T-cell (primary cell): ENCODE data around the gene FAH. TPM values are rescaled to one million over a fixed set of nuclear protein-coding genes. Genes with fewer than 3 reads are reported as not detected.

Experiments used
- ATAC-seq, 4 experiments: fragments of 200-7000 bp in 3 of 4; fragments of 150-1000 bp in 1 of 4; cut with Tn5 transposase; replicated peaks in 1 of 4; 1 replicate in 3 of 4; 2 replicates in 1 of 4; pipeline ENCODE4 v1.10.0; 2021; ENCODE audit warnings: moderate library complexity in 3 of 4, mild to moderate bottlenecking in 2 of 4, moderate number of reproducible peaks in 1 of 4
- CTCF ChIA-PET, 2 donors: fragments of 300-600 bp; sonication (Branson Sonifier 250); formaldehyde crosslinking; loops; one replicate each; lab custom pipeline; 2022; ENCODE audit warnings: antibody characterized with exemption in 2 of 2; lab: Charles Lee
- POLR2A ChIA-PET, 2 donors: fragments of 300-600 bp; sonication (Branson Sonifier 250); formaldehyde crosslinking; loops; one replicate each; lab custom pipeline; 2022; ENCODE audit warnings: antibody characterized with exemption in 2 of 2; lab: Charles Lee
- DNase-seq, 35 experiments: peaks; one replicate each; pipeline versions ENCODE4 v3.0.0 to v3.0.0-alpha.2; 2013 to 2023
- H3K27ac ChIP-seq: one replicate; pipeline ENCODE4 v1.5.1; 2013; ENCODE audit warnings: low read length
- H3K27me3 ChIP-seq, 2 experiments: replicated peaks in 1 of 2; 1 replicate in 1 of 2; 2 replicates in 1 of 2; pipeline versions ENCODE4 v1.6.1 to v1.7.0; 2013; ENCODE audit warnings: low read length in 1 of 2, mixed read lengths in 1 of 2; ENCODE audit not compliant: control insufficient read depth in 2 of 2, insufficient read depth in 2 of 2; ENCODE audit errors: extremely low read depth in 1 of 2
- H3K36me3 ChIP-seq, 2 donors: 1 replicate in 1 of 2; 2 replicates in 1 of 2; pipeline versions ENCODE4 v1.6.1 to v1.7.0; 2013; ENCODE audit warnings: low read length in 1 of 2; ENCODE audit not compliant: control insufficient read depth in 2 of 2, insufficient read depth in 1 of 2; ENCODE audit errors: extremely low read depth in 1 of 2
- H3K4me1 ChIP-seq, 2 experiments: 1 replicate in 1 of 2; 2 replicates in 1 of 2; pipeline versions ENCODE4 v1.6.1 to v1.7.0; 2013; ENCODE audit warnings: low read length in 2 of 2, mixed read lengths in 1 of 2; ENCODE audit not compliant: insufficient read depth in 2 of 2, control insufficient read depth in 1 of 2; ENCODE audit errors: extremely low read depth in 1 of 2
- H3K4me3 ChIP-seq, 2 donors: 1 replicate in 1 of 2; 2 replicates in 1 of 2; pipeline versions ENCODE4 v1.5.1 to v1.7.0; 2013; ENCODE audit warnings: mild to moderate bottlenecking in 2 of 2, low read length in 1 of 2, moderate library complexity in 1 of 2; ENCODE audit not compliant: control insufficient read depth in 1 of 2; ENCODE audit errors: extremely low read depth in 1 of 2
- H3K9me3 ChIP-seq: 2 replicates; pipeline ENCODE4 v1.7.0; 2013
- H3K27ac Mint-ChIP-seq, 2 donors: one replicate each; pipeline ENCODE4 v1.8.0; 2020 to 2021; ENCODE audit warnings: mild to moderate bottlenecking in 2 of 2, mixed read lengths in 2 of 2
- H3K27me3 Mint-ChIP-seq, 2 donors: one replicate each; pipeline ENCODE4 v1.8.0; 2021 to 2022; ENCODE audit warnings: mixed read lengths in 2 of 2
- H3K36me3 Mint-ChIP-seq: one replicate; pipeline ENCODE4 v1.8.0; 2021; ENCODE audit warnings: mixed read lengths
- H3K4me1 Mint-ChIP-seq, 3 donors: one replicate each; pipeline ENCODE4 v1.8.0; 2020 to 2022; ENCODE audit warnings: mixed read lengths in 3 of 3, mild to moderate bottlenecking in 1 of 3
- H3K4me3 Mint-ChIP-seq, 3 donors: one replicate each; pipeline ENCODE4 v1.8.0; 2020 to 2022; ENCODE audit warnings: mild to moderate bottlenecking in 3 of 3, mixed read lengths in 3 of 3, moderate library complexity in 3 of 3
- H3K9me3 Mint-ChIP-seq, 3 donors: one replicate each; pipeline ENCODE4 v1.8.0; 2020 to 2022; ENCODE audit warnings: mixed read lengths in 3 of 3
- WGBS: methylation state at CpG from one replicate; pipeline ENCODE4 v1.1.5; 2013; ENCODE audit warnings: missing lambda C conversion rate; ENCODE audit not compliant: insufficient coverage; 5-methylcytosine and 5-hydroxymethylcytosine counted together
- total RNA-seq, 35 experiments: library from RNA in 6 of 35; stranded (reverse) in 6 of 35; fragments of 120-200 nt in 1 of 35; gene quantifications; one replicate each; pipeline versions ENCODE4 v1.2.1 to v1.2.4 and lab custom pipeline; 2013 to 2026

FAH gene
- total RNA-seq, 5 donors from 2014 or later (not counting 1 experiment from before 2014, with no cell fraction given) = 5.2 to 9.4 (median 6.8) TPM

GRCh38 chr15:80202016-80202315 lies 49.2 kb downstream of the FAH start:
- no peaks in the 10 kb centered on the region for H3K9me3 ChIP-seq
- WGBS = no CpG with 5 or more reads among the region's 2 CpGs
- no peak overlapping the region for H3K27ac ChIP-seq
- H3K9me3 Mint-ChIP-seq = no peaks in the 10 kb centered on the region
- H3K27ac Mint-ChIP-seq = no peak overlapping the region
- H3K4me1 ChIP-seq = no peaks in the 10 kb centered on the region
- H3K27me3 Mint-ChIP-seq = peaks cover 6 to 12% of the 10 kb centered on the region in 2 donors
- H3K4me3 Mint-ChIP-seq = no peak overlapping the region
- DNase-seq (no peak), ATAC-seq (no peak)
- H3K36me3 Mint-ChIP-seq = no peaks in the 10 kb centered on the region
- no peak overlapping the region for H3K4me3 ChIP-seq
- peaks cover 0 to 16% of the 10 kb centered on the region in 2 experiments for H3K27me3 ChIP-seq
- H3K4me1 Mint-ChIP-seq = no peaks in the 10 kb centered on the region
- POLR2A ChIA-PET = no interaction called here
- CTCF ChIA-PET = no interaction called here
- H3K36me3 ChIP-seq = no peaks in the 10 kb centered on the region

GRCh38 chr15:80202641-80203360 lies 50.0 kb downstream of the FAH start:
- peaks cover 0 to 16% of the 10 kb centered on the region in 2 experiments for H3K27me3 ChIP-seq
- Mint-ChIP-seq H3K4me1 (no peaks in the 10 kb centered on the region), H3K36me3 (no peaks in the 10 kb centered on the region), H3K27me3 (peaks cover 11 to 15% of the 10 kb centered on the region in 2 donors), H3K9me3 (no peaks in the 10 kb centered on the region), H3K27ac (no peak overlapping the region), H3K4me3 (no peak overlapping the region)
- H3K4me3 ChIP-seq = no peak overlapping the region
- ChIA-PET CTCF (no interaction called here), POLR2A (no interaction called here)
- ATAC-seq (no peak), DNase-seq (no peak)
- H3K36me3 ChIP-seq = no peaks in the 10 kb centered on the region
- no peaks in the 10 kb centered on the region for H3K4me1 ChIP-seq
- WGBS = 44% methylated on average over 4 of the region's 9 CpGs
- H3K27ac ChIP-seq = no peak overlapping the region
- no peaks in the 10 kb centered on the region for H3K9me3 ChIP-seq

- no peak for ATAC-seq
- no peaks in the 10 kb centered on the region for H3K9me3 Mint-ChIP-seq
- CTCF ChIA-PET = no interaction called here
- WGBS = 58% methylated on average over 7 of the region's 10 CpGs
- no peaks in the 10 kb centered on the region for H3K36me3 Mint-ChIP-seq
- no peak overlapping the region for H3K4me3 ChIP-seq
- peaks cover 0 to 16% of the 10 kb centered on the region in 2 experiments for H3K27me3 ChIP-seq
- POLR2A ChIA-PET = no interaction called here
- no peak overlapping the region for H3K4me3 Mint-ChIP-seq
- no peaks in the 10 kb centered on the region for H3K36me3 ChIP-seq
- H3K9me3 ChIP-seq = no peaks in the 10 kb centered on the region
- peaks cover 14 to 19% of the 10 kb centered on the region in 2 donors for H3K27me3 Mint-ChIP-seq
- no peak for DNase-seq
- H3K4me1 ChIP-seq = no peaks in the 10 kb centered on the region
- no peak overlapping the region for H3K27ac ChIP-seq
- H3K27ac Mint-ChIP-seq = no peak overlapping the region
- no peaks in the 10 kb centered on the region for H3K4me1 Mint-ChIP-seq
Measured at GRCh38 chr15:80203361-80203885, 50.6 kb downstream of the FAH start.

GRCh38 chr15:80204231-80204630 lies 51.4 kb downstream of the FAH start:
- Mint-ChIP-seq H3K36me3 (no peaks in the 10 kb centered on the region), H3K27ac (no peak overlapping the region), H3K27me3 (peaks cover 15 to 19% of the 10 kb centered on the region in 2 donors), H3K9me3 (no peaks in the 10 kb centered on the region), H3K4me3 (no peak overlapping the region), H3K4me1 (no peaks in the 10 kb centered on the region)
- no peak for DNase-seq
- H3K36me3 ChIP-seq = no peaks in the 10 kb centered on the region
- H3K27me3 ChIP-seq = peaks cover 0 to 17% of the 10 kb centered on the region in 2 experiments
- ChIA-PET CTCF (no interaction called here), POLR2A (no interaction called here)
- WGBS = no CpG with 5 or more reads among the region's 4 CpGs
- no peak overlapping the region for H3K27ac ChIP-seq
- no peaks in the 10 kb centered on the region for H3K4me1 ChIP-seq
- H3K4me3 ChIP-seq = no peak overlapping the region
- no peak for ATAC-seq
- H3K9me3 ChIP-seq = no peaks in the 10 kb centered on the region

- POLR2A ChIA-PET = no interaction called here
- no peak overlapping the region for H3K27ac ChIP-seq
- Mint-ChIP-seq H3K27ac (no peak overlapping the region), H3K4me3 (no peak overlapping the region), H3K4me1 (no peaks in the 10 kb centered on the region), H3K27me3 (peaks cover 15 to 33% of the 10 kb centered on the region in 2 donors), H3K36me3 (no peaks in the 10 kb centered on the region), H3K9me3 (no peaks in the 10 kb centered on the region)
- ATAC-seq (no peak), DNase-seq (no peak)
- H3K36me3 ChIP-seq = no peaks in the 10 kb centered on the region
- peaks cover 0 to 15% of the 10 kb centered on the region in 2 experiments for H3K27me3 ChIP-seq
- CTCF ChIA-PET = no interaction called here
- no CpG with 5 or more reads among the region's 3 CpGs for WGBS
- no peaks in the 10 kb centered on the region for H3K4me1 ChIP-seq
- no peaks in the 10 kb centered on the region for H3K9me3 ChIP-seq
- H3K4me3 ChIP-seq = no peak overlapping the region
Measured at GRCh38 chr15:80207887-80208286, 55.1 kb downstream of the FAH start.

GRCh38 chr15:80208758-80209734 lies 56.2 kb downstream of the FAH start:
- no peak overlapping the region for H3K27ac Mint-ChIP-seq
- DNase-seq (no peak), ATAC-seq (no peak)
- CTCF ChIA-PET = no interaction called here
- Histone ChIP-seq H3K4me1 (no peaks in the 10 kb centered on the region), H3K4me3 (no peak overlapping the region), H3K27ac (no peak overlapping the region), H3K27me3 (peaks cover 0 to 8% of the 10 kb centered on the region in 2 experiments), H3K9me3 (no peaks in the 10 kb centered on the region), H3K36me3 (no peaks in the 10 kb centered on the region)
- POLR2A ChIA-PET = no interaction called here
- H3K27me3 Mint-ChIP-seq = peaks cover 23 to 39% of the 10 kb centered on the region in 2 donors
- no peaks in the 10 kb centered on the region for H3K9me3 Mint-ChIP-seq
- H3K4me3 Mint-ChIP-seq = no peak overlapping the region
- H3K4me1 Mint-ChIP-seq = no peaks in the 10 kb centered on the region
- 91% methylated on average over 11 of the region's 11 CpGs for WGBS
- no peaks in the 10 kb centered on the region for H3K36me3 Mint-ChIP-seq
